GM23248 (cell line): Measurements from ENCODE around the gene CCDC88C. TPM values are rescaled to one million over a fixed set of nuclear protein-coding genes. Genes with fewer than 3 reads are reported as not detected.

ENCODE experiments used
- DNase-seq: peaks from one replicate; pipeline ENCODE4 v3.0.0-alpha.2; 2015
- H2AFZ ChIP-seq: fragments of 200-600 bp; sonication (generic); 2 replicates; pipeline ENCODE4 v1.6.1; 2016; ENCODE audit warnings: antibody characterized with exemption
- H3F3A ChIP-seq: fragments of 200-600 bp; sonication (generic); 2 replicates; pipeline ENCODE4 v1.6.1; 2016; ENCODE audit warnings: mild to moderate bottlenecking, antibody characterized with exemption, mixed run types; ENCODE audit not compliant: insufficient read depth
- H3K27ac ChIP-seq: fragments of 200-600 bp; sonication (generic); 2 replicates; pipeline ENCODE4 v1.5.1; 2016; ENCODE audit warnings: mild to moderate bottlenecking
- H3K27me3 ChIP-seq: fragments of 200-600 bp; sonication (generic); replicated peaks from 2 replicates; pipeline ENCODE4 v1.6.1; 2016; ENCODE audit warnings: mild to moderate bottlenecking; ENCODE audit not compliant: insufficient read depth
- H3K36me3 ChIP-seq: fragments of 200-600 bp; sonication (generic); 2 replicates; pipeline ENCODE4 v1.6.1; 2016; ENCODE audit warnings: low read depth, mild to moderate bottlenecking
- H3K4me1 ChIP-seq: fragments of 200-600 bp; sonication (generic); 2 replicates; pipeline ENCODE4 v1.6.1; 2016; ENCODE audit warnings: mild to moderate bottlenecking; ENCODE audit not compliant: insufficient read depth
- H3K4me2 ChIP-seq: fragments of 200-600 bp; sonication (generic); one replicate; pipeline ENCODE4 v1.6.1; 2016; ENCODE audit warnings: mild to moderate bottlenecking; ENCODE audit not compliant: unreplicated experiment
- H3K4me3 ChIP-seq: fragments of 200-600 bp; sonication (generic); 2 replicates; pipeline ENCODE4 v1.5.1; 2016; ENCODE audit warnings: mild to moderate bottlenecking
- H3K79me2 ChIP-seq: fragments of 200-600 bp; sonication (generic); 2 replicates; pipeline ENCODE4 v1.6.1; 2016; ENCODE audit warnings: mild to moderate bottlenecking; ENCODE audit not compliant: insufficient read depth
- H3K9ac ChIP-seq: fragments of 200-600 bp; sonication (generic); 2 replicates; pipeline ENCODE4 v1.6.1; 2016; ENCODE audit warnings: mild to moderate bottlenecking
- H3K9me2 ChIP-seq: fragments of 200-600 bp; sonication (generic); 2 replicates; pipeline ENCODE4 v1.6.1; 2016; ENCODE audit warnings: mixed run types, mild to moderate bottlenecking, moderate library complexity; ENCODE audit not compliant: insufficient read depth
- H3K9me3 ChIP-seq: fragments of 200-600 bp; sonication (generic); one replicate; pipeline ENCODE4 v1.6.1; 2017; ENCODE audit warnings: low read depth
- H4K20me1 ChIP-seq: fragments of 200-600 bp; sonication (generic); 2 replicates; pipeline ENCODE4 v1.6.0; 2016; ENCODE audit not compliant: insufficient read depth
- EZH2 ChIP-seq: fragments of 200-600 bp; sonication (generic); IDR thresholded peaks from 2 replicates; pipeline ENCODE4 v1.6.1; 2018; ENCODE audit warnings: antibody characterized with exemption, mild to moderate bottlenecking; ENCODE audit not compliant: insufficient read depth, poor library complexity, severe bottlenecking
- EZH2phosphoT487 ChIP-seq: fragments of 200-600 bp; sonication (generic); IDR thresholded peaks from 2 replicates; pipeline ENCODE4 v1.6.1; 2018; ENCODE audit warnings: antibody characterized with exemption, moderate library complexity, mild to moderate bottlenecking, low read depth; ENCODE audit not compliant: insufficient read depth
- WGBS, 2 experiments: methylation state at CpG; one replicate each; pipeline ENCODE4 v1.1.6; 2015 to 2017; ENCODE audit warnings: low lambda C conversion rate in 2 of 2, low coverage in 1 of 2; ENCODE audit errors: missing lambda C conversion rate in 2 of 2; 5-methylcytosine and 5-hydroxymethylcytosine counted together
- in situ Hi-C: fragments of 300-500 bp; cut with MboI; formaldehyde crosslinking; loops from 2 replicates; pipeline ENCODE4 v1.15.0; 2020
- polyA plus RNA-seq: library from polyadenylated mRNA; unstranded; fragments of >200 nt; fragmentation: Nextera tagmentation; extraction: Ambion mirVana; gene quantifications from 2 replicates; pipeline ENCODE4 v1.2.1, GENCODE V29; 2016
- total RNA-seq: library from RNA; depleted of rRNA; stranded (reverse); fragments of >200 nt; shearing (Covaris generic); gene quantifications from 2 replicates; pipeline ENCODE4 v1.2.3, GENCODE V29; 2014

CCDC88C gene
- total and polyA plus RNA-seq, 2 experiments from 2014 or later = not detected

- H3K9ac ChIP-seq = no peak overlapping the region
- 65% methylated on average over 17 of the region's 17 CpGs for WGBS, 2 experiments
- no peaks in the 10 kb centered on the region for H3K36me3 ChIP-seq
- no peaks in the 10 kb centered on the region for H3F3A ChIP-seq
- no peaks in the 10 kb centered on the region for H3K9me3 ChIP-seq
- H2AFZ ChIP-seq = no peak overlapping the region
- H3K27me3 ChIP-seq = peaks cover 27% of the 10 kb centered on the region
- DNase-seq = no peak
- H3K4me1 ChIP-seq = no peaks in the 10 kb centered on the region
- H3K79me2 ChIP-seq = no peaks in the 10 kb centered on the region
- no peak overlapping the region for H3K27ac ChIP-seq
- H3K9me2 ChIP-seq = no peaks in the 10 kb centered on the region
- TF ChIP-seq EZH2phosphoT487 = no peak
- TF ChIP-seq EZH2 = no peak
- H3K4me2 ChIP-seq = no peak overlapping the region
- in situ Hi-C loops = no loop called here
- no peaks in the 10 kb centered on the region for H4K20me1 ChIP-seq
- H3K4me3 ChIP-seq = no peak overlapping the region
These were observed 84.5 kb downstream of the CCDC88C start for GRCh38 chr14:91332986-91333649.

- H3F3A ChIP-seq = no peaks in the 10 kb centered on the region
- no peaks in the 10 kb centered on the region for H3K79me2 ChIP-seq
- no peaks in the 10 kb centered on the region for H3K9me2 ChIP-seq
- peaks cover 27% of the 10 kb centered on the region for H3K27me3 ChIP-seq
- H3K9me3 ChIP-seq = no peaks in the 10 kb centered on the region
- in situ Hi-C loops = no loop called here
- no peaks in the 10 kb centered on the region for H4K20me1 ChIP-seq
- TF ChIP-seq EZH2 = no peak
- no peak for TF ChIP-seq EZH2phosphoT487
- H2AFZ ChIP-seq = no peak overlapping the region
- H3K9ac ChIP-seq = no peak overlapping the region
- H3K4me1 ChIP-seq = no peaks in the 10 kb centered on the region
- no peaks in the 10 kb centered on the region for H3K36me3 ChIP-seq
- H3K4me2 ChIP-seq = no peak overlapping the region
- WGBS, 2 experiments = 58 to 60% methylated on average over 19 of the region's 19 CpGs
- no peak overlapping the region for H3K4me3 ChIP-seq
- no peak for DNase-seq
- no peak overlapping the region for H3K27ac ChIP-seq
These were observed 85.2 kb downstream of the CCDC88C start for GRCh38 chr14:91332171-91332985.

- Histone ChIP-seq H3K27ac (no peak overlapping the region), H3K4me1 (no peaks in the 10 kb centered on the region), H3K9ac (no peak overlapping the region), H3K9me2 (no peaks in the 10 kb centered on the region), H4K20me1 (no peaks in the 10 kb centered on the region), H3K4me3 (no peak overlapping the region), H3K79me2 (no peaks in the 10 kb centered on the region), H2AFZ (no peak overlapping the region), H3K36me3 (no peaks in the 10 kb centered on the region), H3K27me3 (peaks cover 27% of the 10 kb centered on the region), H3K4me2 (no peak overlapping the region), H3K9me3 (no peaks in the 10 kb centered on the region), H3F3A (no peaks in the 10 kb centered on the region)
- in situ Hi-C loops = no loop called here
- DNase-seq = no peak
- 61 to 68% methylated on average over 3 of the region's 3 CpGs for WGBS, 2 experiments
- TF ChIP-seq EZH2phosphoT487 = no peak
- TF ChIP-seq EZH2 = no peak
These were observed 85.9 kb downstream of the CCDC88C start for GRCh38 chr14:91331721-91332120.

GRCh38 chr14:91330856-91331255, 86.8 kb downstream of the CCDC88C start:
- Histone ChIP-seq H3K9ac (no peak overlapping the region), H3K4me1 (no peaks in the 10 kb centered on the region), H3K79me2 (no peaks in the 10 kb centered on the region), H3K4me3 (no peak overlapping the region), H3K4me2 (no peak overlapping the region), H3K9me2 (no peaks in the 10 kb centered on the region), H3F3A (no peaks in the 10 kb centered on the region), H2AFZ (no peak overlapping the region), H3K9me3 (no peaks in the 10 kb centered on the region), H3K36me3 (no peaks in the 10 kb centered on the region), H4K20me1 (no peaks in the 10 kb centered on the region), H3K27ac (no peak overlapping the region), H3K27me3 (peaks cover 25% of the 10 kb centered on the region)
- in situ Hi-C loops = no loop called here
- DNase-seq = no peak
- WGBS, 2 experiments = 81 to 85% methylated on average over 7 to 8 of the region's 8 CpGs
- TF ChIP-seq EZH2phosphoT487 (no peak), EZH2 (no peak)
